HEK293T (cell line): ENCODE results near the gene SEC11A.

ENCODE experiments used
- ARNT ChIP-seq: fragments of 450-650 bp; IDR thresholded peaks from 2 replicates; pipeline ENCODE4 v1.6.1; 2017; ENCODE audit warnings: mild to moderate bottlenecking
- FOXA1 ChIP-seq: fragments of 450-650 bp; IDR thresholded peaks from 2 replicates; pipeline ENCODE4 v1.6.1; 2016; ENCODE audit warnings: mild to moderate bottlenecking
- LEF1 ChIP-seq: fragments of 450-650 bp; IDR thresholded peaks from 2 replicates; pipeline ENCODE4 v1.6.1; 2017; ENCODE audit warnings: mild to moderate bottlenecking, borderline replicate concordance
- SP1 ChIP-seq: fragments of 450-650 bp; IDR thresholded peaks from 2 replicates; pipeline ENCODE4 v1.6.1; 2017
- ZNF384 ChIP-seq: fragments of 450-650 bp; IDR thresholded peaks from 2 replicates; pipeline ENCODE4 v1.6.1; 2016

- TF ChIP-seq ARNT = no peak
- no peak for TF ChIP-seq ZNF384
- no peak for TF ChIP-seq LEF1
- no peak for TF ChIP-seq SP1
- no peak for TF ChIP-seq FOXA1
Measured at GRCh38 chr15:84755736-84756527, 40.0 kb upstream of the SEC11A start.
